C4-2B (cell line): ENCODE data around the gene PDZD2.

Source experiments
- H3K27ac ChIP-seq: fragments of 450-650 bp; 2 replicates; pipeline ENCODE4 v1.5.1; 2017
- ZFX ChIP-seq: fragments of 450-650 bp; IDR thresholded peaks from 2 replicates; pipeline ENCODE4 v1.6.1; 2017
- TF ChIP-seq, protein P1 (sequence below): fragments of 450-650 bp; conservative IDR thresholded peaks from 2 replicates; pipeline ENCODE4 v1.5.1; 2017; ENCODE audit warnings: mild to moderate bottlenecking

The PDZD2 gene

DNA sequence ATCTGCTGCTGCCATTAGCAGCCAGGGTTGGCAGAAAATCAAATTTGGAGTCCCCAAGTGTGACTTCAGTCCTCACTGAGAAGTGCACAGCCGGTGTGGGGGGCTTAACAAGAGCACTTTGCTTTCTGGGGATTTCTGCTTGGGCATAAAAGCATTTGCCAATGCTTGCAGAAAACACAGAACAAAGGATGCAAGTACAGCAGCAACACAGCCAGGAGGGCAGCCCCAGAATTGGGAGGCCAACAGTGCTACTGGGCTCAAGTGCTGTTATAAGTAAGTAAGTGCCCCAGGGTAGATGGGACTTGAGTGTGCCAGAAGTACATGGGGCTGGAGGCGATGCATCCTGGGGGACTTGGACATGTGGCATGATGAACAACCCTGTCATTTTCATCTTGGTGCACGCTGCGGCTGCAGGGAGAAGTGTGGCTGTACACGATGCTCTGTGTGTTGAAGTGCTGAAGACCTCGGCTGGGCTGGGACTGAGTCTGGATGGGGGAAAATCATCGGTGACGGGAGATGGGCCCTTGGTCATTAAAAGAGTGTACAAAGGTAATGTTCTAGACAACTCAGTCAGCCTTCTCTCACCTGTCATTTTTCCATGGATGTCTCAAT is 461.9 kb downstream of the PDZD2 start:
- H3K27ac ChIP-seq, result no peak overlapping the region
- no peak for TF ChIP-seq ZFX
- TF ChIP-seq, protein P1, sequence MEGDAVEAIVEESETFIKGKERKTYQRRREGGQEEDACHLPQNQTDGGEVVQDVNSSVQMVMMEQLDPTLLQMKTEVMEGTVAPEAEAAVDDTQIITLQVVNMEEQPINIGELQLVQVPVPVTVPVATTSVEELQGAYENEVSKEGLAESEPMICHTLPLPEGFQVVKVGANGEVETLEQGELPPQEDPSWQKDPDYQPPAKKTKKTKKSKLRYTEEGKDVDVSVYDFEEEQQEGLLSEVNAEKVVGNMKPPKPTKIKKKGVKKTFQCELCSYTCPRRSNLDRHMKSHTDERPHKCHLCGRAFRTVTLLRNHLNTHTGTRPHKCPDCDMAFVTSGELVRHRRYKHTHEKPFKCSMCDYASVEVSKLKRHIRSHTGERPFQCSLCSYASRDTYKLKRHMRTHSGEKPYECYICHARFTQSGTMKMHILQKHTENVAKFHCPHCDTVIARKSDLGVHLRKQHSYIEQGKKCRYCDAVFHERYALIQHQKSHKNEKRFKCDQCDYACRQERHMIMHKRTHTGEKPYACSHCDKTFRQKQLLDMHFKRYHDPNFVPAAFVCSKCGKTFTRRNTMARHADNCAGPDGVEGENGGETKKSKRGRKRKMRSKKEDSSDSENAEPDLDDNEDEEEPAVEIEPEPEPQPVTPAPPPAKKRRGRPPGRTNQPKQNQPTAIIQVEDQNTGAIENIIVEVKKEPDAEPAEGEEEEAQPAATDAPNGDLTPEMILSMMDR, result no peak

- no peak overlapping the region for H3K27ac ChIP-seq
- TF ChIP-seq ZFX, result no peak
- TF ChIP-seq, protein P1, result no peak
Observed at GRCh38 chr5:32102254-32102986, 463.5 kb downstream of the PDZD2 start.

GRCh38 chr5:32103521-32103920 is 464.6 kb downstream of the PDZD2 start:
- no peak overlapping the region for H3K27ac ChIP-seq
- TF ChIP-seq ZFX, result no peak
- TF ChIP-seq, protein P1, result no peak

DNA sequence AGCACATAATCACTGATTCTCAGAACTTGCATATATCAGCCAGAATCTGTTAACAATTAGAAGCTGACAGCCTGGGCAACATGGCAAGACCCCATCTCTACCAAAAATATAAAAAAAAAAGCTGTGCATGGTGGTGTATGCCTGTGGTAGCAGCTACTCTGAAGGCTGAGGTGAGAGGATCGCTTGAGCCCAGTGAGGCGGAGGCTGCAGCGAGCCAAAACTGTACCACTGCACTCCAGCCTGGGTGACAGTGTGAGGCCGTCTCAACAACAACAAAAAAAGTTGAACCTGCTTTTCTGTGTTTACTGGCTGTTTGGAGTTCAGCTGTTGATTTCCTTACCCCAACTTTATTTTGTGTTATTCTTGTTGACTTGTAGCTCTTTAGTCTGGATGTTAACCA is 468.4 kb downstream of the PDZD2 start:
- H3K27ac ChIP-seq, result no peak overlapping the region
- TF ChIP-seq ZFX, result no peak
- TF ChIP-seq, protein P1, result no peak

GRCh38 chr5:32108167-32108566 is 469.2 kb downstream of the PDZD2 start:
- TF ChIP-seq ZFX, result no peak
- TF ChIP-seq, protein P1, result no peak
- no peak overlapping the region for H3K27ac ChIP-seq

GRCh38 chr5:32109236-32109635 is 470.3 kb downstream of the PDZD2 start:
- H3K27ac ChIP-seq, result no peak overlapping the region
- TF ChIP-seq, protein P1, result no peak
- no peak for TF ChIP-seq ZFX

DNA sequence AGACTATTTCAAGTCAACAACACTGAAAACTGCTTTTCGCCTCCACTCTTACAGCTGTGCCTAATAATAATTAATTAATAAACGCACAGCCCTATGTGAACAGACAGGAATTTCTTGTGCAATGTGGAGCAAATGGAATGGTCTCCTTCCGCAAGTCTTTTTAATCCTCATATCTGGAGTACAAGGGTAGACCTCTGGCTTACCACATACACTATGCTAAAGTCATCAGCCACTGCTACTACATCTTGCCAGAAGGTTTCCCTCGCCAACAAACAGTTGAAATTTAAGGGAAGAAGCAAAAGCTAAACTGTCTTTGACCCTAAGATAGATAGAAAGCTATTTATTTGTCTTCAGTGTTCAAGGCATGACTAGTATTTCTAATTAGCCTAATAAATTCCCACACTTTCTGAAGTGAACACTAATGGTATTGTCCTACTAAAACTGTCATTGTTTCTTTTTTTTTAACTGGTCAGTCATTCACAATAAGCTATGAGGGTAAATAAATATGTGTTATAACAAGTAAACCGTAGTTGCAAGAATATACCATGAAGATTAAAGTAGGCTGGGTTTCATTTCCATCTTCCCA is 471.3 kb downstream of the PDZD2 start:
- no peak overlapping the region for H3K27ac ChIP-seq
- TF ChIP-seq ZFX, result no peak
- TF ChIP-seq, protein P1, result no peak
